IPS-NIHi7 (cell line): ENCODE data around the gene PLTP.
"Not testable (repeated sequence)": the region's sequence is repeated elsewhere in the genome, so short reads cannot be mapped to it uniquely, and the experiment has no call there.

ENCODE experiments used
- DNase-seq: peaks from one replicate; pipeline ENCODE4 v3.0.0; 2012; ENCODE audit warnings: mixed read lengths; ENCODE audit errors: extremely low spot score

PLTP gene

DNA sequence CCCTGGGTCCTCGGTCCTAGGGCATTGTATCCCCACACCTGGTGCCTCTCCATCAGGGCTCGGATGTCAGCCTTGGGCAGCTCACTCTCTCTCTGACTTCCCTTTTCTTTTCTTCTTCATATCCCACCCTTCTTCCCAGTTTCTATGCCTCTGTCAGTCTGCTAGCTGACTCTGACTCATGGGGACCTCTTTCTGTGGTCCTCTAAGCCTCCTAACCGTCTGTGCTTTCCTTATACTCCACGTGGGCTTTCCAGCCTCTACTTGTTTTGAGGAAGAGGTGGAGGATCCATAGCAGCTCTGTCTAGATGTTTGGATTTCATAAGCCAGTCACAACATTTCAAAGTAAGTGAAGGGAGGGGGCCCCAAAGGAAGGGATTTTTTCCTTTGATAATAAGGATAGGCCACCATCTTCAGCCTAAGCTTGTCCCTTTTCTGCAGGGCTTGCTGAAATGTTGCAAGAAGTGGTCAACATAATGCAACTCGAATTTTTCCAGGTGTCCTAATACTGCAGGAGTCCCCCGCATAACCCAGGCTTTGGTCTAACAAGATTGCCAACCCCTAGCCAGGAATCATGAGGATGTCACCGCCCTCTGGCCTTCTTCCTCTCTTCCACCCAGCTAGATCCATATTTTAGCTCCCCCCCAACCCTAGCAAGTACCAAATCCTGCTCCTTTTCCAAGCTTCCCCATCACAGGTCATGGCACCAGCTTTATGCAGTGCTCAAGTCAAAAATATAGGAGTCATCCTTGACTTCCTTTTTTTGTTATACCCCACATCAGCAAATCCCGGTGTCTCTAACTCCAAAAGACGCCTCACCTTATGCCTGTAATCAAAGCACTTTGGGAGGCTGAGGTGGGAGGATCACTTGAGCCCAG is 8.7 kb upstream of the PLTP start:
- no peak for DNase-seq

DNA sequence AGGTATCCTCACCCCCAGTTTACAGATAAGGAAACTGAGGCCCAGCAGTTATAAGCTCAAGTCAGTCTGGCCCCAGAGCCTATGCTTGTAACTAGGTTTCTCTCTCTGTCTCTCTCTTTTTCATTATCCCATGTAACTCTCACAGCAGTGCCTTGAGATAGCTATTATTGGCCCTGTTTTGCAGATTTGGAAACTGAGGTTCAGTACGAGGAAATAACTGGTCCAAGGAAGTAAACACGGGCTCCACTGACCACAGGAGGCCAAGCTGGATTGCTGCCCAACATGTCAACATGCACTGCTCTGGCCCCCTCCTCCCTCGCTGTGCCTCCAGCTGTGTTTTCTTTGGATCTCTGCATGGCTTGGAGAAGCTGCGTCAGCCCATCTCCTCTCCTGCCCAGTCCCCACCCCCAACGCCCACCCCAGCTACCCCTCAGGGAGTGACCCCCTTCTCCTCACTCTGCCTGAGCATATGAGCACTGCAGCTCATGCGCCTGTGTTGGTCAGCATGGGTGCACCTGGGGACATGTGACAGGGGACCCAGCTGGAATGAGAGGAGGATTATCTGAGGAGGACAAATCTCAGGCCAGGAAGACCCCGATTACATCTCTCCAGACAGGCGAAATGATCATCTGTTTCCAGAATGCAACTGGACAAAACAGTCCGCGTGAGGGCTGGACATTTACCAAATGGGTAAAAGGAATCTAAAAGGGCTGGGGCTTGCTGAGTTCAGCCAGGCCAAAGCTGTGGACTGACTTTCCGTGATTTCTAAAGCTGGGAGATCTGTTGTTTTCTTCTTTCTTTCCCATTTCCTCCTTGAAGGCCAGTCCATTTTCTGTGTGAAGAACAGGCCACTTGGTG is 7.8 kb upstream of the PLTP start:
- DNase-seq, result no peak

DNA sequence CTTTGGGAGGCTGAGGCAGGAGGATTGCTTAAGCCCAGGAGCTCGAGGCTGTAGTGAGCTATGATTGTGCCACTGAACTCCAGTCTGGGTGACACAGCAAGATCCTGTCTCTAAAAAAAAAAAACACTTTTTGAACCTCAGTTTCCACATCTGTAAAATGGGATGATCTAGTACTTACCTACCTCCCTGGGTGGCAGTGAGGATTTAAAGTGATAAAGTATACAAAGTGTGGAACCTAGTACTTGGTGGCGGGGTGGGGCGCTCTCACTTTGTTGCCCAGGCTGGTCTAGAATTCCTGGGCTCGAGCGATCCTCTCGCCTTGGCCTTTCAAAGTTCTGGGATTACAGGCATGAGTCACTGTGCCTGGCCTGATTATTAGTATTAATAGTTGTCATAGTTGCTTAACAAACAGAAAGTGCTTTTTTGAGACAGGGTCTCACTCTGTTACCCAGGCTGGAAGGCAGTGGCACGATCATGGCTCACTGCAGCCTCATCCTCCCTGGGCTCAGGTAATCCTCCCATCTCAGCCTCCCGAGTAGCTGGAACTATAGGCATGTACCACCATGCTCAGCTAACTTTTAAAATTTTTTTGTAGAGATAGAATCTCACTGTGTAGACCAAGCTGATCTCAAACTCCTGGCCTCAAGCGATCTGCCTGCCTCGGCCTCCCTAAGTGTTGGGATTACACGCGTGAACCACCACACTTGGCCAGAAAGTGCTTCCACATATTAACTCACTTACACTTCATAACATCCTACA is 7.0 kb upstream of the PLTP start:
- DNase-seq, result no peak

DNA sequence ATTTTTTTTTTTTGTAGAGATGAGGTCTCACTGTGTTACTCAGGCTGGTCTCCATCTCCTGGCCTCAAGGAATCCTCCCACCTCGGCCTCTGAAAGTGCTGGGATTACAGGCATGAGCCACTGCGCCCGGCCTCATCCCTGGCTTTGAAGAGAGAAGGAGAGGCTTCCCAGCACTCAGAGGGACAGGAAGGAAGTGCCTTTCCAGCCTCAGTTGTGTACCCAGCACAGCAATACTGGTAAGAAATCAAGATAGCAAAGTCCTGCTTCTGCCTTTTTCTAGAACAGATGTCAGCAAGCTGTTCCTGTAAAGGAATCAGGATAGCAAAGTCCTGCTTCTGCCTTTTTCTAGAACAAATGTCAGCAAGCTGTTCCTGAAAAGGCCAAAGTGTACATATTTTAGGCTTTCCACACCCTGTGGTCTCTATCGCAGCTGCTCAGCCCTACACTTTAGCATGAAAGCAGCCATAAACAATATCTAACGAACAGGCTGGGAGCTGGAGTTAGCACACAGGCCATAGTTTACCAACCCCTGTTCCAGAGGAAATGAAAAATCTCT is 6.3 kb upstream of the PLTP start:
- DNase-seq, result no peak

DNA sequence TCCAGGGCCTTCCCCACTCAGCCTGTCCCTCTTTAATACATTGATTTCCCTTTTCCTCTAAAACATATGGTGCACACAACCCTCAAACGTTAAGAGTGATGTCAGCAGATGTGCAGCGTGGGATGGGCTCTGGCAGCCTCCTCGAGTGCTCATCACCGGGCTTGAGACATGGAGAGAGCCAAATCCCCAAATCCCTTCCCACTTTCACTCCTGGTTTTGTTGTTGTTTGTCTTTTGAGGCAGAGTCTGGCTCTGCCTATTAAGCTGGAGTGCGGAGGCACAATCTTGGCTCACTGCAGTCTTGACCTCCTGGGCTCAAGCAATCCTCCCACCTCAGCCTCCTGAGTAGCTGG is 5.8 kb upstream of the PLTP start:
- DNase-seq, result no peak

DNA sequence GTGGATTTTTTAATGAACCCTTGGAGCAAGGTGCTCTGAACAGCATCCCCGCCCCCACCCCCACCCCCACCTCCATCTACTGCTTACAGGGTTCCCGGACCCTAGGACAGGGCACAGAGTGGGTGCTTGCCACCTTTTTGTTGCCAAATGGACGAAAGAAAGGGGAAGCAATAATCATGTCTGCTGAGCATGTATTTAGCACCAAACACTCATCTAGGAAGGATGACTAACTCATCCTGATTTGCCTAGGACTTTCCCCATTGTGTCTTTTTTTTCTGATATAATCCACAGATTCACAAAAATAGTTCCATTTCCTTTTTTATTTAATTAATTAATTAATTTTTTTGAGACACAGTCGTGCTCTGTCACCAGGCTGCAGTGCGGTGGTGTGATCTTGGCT is 1.2 kb upstream of the PLTP start:
- DNase-seq, result no peak

DNA sequence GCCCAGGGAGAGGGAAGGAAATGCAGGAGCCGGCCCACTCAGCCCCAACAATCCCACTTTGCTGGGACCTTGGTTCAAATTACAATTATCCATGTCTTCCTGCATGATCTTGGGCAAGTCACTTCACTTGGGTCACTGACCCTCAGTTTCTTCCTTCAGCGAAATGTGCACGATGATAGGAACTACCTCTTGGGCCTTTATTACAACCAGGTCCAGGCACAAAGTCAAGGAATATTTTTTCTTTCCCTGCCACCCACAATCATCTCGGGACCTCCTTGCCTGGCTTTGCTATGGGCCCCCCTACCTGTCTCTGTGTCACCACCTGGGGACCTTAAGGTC is 358 bp upstream of the PLTP start:
- no peak for DNase-seq

DNA sequence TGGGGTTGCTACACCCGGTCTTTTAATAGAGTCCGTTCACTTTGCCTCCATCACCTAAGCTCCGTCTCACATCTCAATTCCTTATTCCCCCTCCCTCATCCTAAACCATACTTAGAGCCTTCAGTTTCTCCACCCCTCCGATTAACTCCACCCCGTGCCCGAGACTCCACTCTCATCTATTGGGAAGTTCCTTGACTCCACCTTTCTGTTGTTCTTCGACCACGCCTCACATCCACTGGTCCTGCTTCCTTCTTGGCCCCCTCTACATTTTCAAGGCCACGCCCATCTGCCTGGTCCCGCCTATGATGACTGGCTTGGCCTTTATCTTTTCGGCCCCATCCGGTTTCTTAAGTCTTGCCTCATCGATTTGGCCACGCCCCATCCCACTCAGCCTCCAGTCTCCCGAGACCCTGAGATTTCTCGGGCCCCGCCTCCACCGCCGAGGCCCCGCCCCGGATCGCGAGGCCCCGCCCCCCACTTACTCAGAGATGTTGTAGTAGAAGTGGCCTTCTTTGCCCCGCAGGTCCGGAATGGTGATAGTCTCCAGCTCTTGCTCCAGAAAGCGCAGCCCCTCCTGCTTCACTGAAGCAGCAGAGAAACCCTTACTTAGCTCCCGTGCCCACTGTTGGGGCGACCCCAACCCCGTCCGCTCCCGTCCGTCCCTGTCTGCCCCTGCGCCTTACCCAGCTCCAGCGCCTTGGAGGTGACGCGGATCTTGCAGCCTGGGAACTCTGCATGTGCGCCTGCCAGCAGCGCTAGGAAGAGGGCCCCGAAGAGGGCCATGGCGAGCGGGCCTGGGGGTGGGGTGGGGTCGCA is 1.1 kb downstream of the PLTP start:
- peak; percentile 98 for DNase-seq

DNA sequence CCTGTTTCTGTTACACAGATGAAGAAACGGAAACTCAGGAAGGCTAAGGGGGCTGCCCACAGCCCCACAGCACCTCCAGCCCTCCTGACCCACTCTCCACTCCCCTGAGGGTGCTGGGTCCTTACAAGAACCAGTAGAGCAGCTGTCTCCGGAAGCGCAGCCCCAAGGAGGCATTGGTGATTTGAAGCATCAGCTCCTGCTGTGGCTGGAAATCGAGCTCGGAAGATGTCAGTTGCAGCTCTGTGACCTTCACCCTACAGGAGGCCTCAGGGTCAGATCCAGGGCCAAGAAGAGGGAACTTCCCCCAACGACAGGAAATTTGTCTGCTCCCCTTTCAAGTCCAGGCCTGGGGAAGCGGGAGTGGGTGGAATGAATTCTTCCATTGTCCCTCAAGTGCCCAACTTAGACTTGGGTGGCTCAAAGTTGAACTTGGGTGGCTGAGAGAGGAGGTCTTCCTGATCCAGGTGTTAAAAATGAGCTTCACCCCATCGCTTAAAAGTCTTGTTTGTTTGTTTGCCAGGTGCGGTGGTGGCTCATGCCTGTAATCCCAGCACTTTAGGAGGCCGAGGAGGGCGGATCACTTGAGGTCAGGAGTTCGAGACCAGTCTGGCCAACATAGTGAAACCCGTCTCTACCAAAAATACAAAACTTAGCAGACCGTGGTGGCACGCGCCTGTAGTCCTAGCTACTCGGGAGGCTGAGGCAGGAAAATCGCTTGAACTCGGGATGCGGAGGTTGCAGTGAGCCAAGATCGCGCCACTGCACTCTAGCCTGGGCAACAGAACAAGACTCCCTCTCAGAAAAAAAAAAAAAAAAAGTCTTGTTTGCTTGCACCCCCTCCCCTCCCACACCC is 1.9 kb downstream of the PLTP start:
- no peak for DNase-seq

DNA sequence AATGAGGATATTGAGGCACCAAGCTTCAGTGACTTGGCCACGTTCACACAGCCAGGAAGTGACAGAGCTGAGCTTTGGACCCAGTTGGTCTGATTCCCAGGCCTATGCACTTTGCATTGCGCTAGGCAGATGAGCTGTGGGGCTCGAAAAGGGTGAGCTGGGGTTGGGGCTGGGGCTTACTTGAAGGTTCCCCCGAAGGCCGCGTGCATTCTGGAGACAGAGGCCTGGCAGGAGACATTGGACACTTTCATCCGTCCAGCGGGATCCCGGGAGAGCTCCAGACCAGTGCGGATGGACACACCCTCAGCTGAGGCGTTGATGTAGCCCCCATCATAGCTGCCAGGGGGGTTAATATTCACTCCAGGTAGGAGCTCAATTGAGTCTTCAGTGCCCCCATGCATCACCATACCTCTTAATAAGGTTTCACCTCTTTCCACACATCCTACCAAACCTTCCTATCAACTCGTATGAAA is 2.6 kb downstream of the PLTP start:
- no peak for DNase-seq

DNA sequence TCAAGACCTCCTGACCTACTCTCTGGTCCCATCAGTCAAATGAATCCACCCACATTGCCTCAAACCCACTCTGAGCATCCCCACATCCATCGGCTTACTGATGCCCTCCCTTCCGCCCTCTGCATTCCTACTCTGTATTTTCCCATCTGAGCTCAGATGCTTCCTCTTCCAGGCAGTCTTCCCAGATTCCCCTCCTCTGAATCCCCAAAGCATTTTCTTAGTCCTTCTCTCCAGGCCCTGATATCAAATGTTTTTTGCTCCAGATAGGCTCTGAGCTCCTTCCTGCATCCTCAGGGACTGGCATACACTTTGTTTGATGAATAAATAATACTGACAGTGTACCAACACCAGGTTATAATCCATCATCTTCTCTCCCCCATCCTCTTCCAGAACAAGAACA is 3.9 kb downstream of the PLTP start:
- no peak for DNase-seq

DNA sequence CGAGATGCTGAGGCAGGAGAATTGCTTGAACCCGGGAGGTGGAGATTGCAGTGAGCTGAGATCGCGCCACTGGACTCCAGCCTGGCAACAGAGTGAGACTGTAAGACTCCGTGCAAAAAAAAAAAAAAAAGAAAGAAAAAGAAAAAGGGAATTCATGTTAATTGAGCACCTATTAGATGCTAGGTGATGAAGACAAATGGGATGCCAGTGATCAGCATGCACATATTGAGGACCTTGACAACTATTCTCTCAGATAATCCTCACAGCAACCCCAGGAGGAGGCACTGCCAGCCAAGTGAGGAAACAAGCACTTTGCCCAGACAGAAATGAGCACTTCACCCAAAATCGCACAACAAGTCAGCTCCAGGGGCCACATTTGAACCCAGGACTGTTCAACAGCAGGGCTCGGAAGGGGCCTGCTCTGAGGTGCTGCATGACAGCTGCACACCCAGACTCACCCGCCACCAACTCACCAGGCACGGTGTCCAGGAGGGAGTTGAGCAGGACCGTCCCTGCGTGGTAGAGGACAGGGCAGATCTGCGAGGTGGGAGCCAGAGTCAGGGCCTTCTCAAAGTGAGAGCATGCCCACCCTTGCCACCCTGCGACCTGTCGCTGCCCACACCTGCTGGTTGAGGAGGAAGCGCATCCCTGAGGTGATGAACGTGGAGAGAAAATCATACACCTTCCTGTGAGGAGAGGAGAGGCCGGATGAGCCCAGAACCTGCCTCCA is 4.6 kb downstream of the PLTP start:
- no peak for DNase-seq

DNA sequence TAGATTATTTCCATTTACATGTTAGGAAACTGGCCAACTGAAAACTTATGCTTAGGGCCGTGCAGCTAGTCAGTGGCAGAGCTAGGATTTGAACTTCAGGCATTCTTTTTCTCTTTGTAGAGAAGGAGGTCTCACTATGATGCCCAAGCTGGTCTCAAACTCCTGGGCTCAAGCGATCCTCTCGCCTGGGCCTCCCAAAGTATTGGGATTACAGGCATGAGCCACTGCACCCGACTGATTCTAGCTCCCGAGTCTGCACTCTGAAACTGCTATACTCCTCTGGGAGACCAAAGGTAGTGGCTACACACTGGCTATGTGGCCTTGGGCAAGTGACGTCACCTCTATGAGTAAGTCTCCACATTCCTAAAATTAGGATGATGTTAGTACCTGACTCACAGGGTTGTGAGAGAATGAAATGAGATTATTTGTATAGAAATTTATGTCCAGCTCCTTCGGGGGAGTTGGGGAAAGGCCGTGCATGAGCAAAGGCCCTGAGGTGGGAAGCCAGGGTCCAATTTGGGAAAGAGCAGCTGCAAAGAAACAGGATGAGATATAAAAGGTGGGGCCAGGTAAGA is 6.4 kb downstream of the PLTP start:
- no peak for DNase-seq

DNA sequence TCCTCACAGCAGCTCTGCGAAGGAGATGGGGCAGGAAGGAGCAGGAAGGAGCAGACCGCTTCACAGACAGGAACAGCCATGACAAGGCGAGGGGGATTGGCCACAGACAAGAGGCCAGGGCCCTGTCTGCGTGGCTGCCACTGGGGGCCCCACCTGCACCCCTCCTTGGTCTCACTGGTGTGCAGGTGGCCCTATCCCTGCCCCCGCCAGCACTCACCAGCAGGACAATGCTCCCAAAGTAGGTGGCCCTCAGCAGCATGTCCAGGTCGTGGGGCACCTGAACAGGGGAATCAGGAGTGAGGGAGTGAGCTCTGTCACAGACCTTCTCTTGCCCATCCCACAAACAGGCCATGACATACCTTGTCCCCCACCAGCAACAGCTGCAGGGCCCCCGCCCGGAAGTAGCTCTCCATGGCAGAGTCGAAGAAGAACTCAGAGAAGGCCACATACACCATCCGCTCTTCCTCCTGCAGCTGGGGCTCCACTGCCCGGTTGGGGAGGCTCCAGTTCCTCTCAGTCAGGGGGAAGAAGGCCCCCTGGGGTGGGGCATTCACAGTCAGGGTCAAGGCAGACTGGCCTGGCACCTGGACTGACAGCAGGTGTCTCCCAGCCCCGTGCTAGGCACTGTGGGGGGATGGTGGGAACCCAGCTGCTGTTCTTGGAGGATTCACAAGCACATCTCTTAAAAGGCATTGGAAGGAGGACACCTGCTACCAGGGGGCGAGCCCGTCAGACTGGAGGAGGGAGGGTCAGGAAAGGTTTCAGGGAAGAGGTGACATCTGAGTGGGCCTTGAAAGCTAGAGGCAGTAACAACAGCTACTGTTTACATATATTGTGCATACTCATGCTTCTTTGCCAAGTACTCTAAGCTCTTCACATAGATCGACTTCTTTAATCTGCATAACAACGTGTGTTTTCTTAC is 7.1 kb downstream of the PLTP start:
- DNase-seq, result no peak

DNA sequence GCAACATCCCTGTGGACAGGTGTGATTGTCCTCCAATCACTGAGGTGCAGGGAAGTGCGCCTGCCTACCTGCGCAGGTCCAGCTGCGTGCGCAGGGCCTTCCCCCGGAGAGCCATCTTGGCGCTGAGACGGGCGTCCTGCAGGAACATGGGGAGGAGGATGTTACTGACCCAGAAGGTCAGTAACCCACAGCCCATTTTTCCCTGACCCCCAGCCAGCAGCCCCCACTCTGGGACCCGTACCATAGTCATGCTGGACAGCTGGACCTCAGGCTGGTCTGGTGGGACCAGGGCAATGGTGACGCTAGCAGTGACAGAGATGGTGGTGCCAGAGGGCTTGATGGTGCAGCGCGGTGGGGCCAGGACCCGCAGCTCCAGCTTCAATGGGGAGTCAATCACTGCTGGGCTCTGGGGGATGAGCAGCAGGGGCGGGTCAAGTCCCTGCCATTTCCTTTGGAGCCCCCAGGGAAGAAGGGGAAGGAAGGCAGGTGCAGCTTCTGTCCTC is 9.7 kb downstream of the PLTP start:
- no peak for DNase-seq

DNA sequence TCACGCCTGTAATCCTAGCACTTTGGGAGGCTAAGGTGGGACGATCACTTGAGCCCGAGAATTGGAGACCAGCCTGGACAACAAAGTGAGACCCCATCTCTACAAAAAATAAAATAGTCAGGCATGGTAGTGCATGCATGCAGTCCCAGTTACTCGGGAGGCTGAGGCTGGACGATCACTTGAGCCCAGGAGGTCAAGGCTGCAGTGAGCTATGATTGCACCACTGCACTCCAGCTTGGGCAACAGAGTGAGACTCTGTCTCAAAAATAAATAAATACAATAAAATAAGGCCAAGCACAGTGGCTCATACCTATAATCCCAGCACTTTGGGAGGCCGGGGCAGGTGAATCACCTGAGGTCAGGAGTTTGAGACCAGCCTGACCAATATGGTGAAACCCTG is 10.6 kb downstream of the PLTP start:
- not testable (repeated sequence) for DNase-seq

DNA sequence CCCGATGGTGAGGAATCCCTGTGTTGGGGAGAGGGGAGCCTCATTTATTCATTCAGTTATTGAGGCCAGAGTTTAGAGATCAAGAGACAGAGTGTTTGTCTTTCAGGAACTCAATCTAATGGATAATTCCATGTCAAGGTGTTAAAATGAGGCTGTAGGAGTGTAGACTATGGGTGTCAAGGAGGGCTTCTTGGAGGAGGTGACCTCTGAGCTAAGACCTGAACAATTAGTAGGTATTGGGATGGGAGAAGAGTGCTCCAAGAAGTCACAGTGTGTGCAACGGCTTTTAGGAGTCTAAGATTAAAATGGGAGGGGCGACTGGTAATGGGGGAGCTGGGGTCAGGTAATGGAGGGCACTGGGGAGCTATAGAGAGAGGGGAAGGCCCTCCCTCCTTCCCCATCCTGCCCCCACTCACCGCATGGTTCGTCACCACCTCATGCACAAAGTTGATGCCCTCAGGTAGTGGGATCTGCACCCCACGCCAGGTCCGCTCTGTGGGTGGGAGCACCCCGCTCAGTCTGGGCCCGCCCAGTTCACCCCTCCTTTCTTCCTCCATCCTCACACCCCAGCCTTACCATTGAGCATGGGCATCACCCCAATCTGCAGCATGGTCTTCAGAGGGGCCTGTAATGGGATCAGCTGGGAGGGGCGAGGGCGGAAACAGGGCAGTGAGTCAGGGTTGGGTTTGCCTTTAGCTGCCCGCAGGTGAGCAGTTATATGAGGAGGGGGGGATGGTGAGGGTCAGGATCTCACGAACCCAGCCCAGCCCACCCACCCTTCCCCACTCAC is 12.7 kb downstream of the PLTP start:
- DNase-seq, result no peak
